GM21737 (cell line): ENCODE results near the gene TTLL5.
"Not testable (repeated sequence)": the region's sequence is repeated elsewhere in the genome, so short reads cannot be mapped to it uniquely, and the experiment has no call there.

ENCODE experiments used
- ATAC-seq: cut with Tn5 transposase; IDR thresholded peaks from one replicate; pipeline ENCODE4 v1.9.1; 2021; ENCODE audit warnings: mild to moderate bottlenecking, moderate library complexity; ENCODE audit not compliant: unreplicated experiment

The TTLL5 gene

DNA sequence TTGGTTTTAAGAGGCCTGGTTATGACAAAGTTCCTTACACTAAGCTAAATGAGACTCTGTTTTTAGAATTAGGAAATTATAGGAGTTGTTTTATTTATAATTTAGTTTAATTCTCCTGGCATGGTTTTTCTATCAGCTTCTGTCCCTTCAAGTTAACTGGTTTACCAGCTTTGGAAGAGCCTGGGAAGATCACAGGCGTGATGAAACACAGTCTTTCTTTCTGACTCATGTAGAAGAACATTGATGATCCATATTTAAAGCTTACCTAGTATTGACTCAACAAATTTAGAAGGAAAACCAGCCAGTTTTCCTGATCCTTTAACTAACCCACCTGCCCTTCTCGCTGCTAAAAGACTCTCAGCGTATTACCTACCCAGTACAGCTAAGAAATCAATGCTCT lies 165.6 kb downstream of the TTLL5 start:
- no peak for ATAC-seq

DNA sequence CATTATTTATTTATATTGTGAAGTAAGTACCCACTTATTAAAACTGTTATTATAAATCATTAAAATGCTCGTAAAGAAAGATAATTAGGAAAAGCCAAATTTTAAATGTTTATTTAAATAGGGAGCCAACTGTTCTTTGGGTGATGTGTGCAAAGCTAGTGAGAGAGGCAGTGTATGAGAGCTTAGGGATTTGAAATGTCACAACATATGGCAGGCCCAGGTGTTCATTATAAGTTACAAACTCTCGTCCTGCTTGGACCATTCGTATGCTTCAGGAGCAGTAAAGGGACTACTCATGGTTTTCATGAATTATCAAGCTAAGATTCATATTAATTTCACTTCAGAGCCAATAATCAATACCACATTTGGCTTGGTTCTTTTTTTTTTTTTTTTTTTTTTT lies 166.3 kb downstream of the TTLL5 start:
- no peak for ATAC-seq

DNA sequence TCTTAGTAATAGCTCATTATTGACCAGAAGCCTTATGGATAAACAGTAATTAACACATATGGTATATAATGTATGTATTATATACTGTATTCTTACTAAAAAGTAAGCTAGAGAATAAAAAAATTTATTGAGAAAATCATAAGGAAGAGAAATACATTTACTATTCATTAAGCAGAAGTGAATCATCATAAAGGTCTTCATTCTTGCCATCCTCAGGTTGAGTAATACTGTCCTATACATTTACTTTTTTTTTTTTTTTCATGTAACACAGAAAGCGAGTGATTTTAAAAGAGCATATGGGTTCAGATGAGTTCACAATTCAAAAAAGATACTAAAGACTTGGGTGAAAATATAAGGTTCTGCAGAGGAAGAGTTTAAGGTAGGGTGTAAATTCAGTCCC lies 168.3 kb downstream of the TTLL5 start:
- ATAC-seq = no peak

DNA sequence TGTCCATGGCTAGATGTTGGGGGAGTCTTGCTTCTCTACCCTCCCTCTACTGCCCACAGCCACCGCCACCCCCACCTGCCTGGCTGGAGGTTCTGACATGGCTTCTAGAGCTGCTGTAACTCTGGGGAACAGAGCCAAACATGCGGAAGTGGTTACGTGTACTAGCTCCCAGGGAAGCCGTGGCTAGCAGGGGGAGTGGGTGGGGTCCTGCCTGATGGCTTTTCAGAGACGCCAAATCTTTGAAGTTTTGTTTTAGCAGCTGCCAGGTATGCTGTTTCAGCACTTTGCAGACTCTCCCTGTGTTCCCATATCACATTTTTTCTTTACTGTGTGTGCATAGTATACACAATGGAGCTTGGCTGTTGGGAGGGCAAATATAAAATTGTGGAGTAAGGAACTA lies 170.4 kb downstream of the TTLL5 start:
- ATAC-seq = no peak

DNA sequence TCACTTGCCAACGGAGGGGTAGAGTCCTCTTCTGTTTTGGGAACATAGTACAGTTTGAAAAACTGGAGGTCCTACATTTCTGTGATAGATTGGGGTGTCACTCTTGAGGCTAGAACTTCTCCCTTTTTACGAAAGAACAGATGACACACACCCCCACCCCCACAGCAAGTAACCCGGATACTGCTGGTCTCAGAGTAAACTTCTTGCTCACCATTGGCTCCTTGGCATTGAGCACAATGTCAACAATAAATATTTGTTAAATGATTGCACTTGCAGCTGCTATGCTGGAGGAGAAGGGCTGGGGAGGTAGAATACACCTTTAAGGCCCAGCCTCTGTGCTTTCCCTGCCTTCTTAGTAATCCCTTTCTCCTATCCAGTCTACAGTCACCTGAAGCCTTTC lies 170.9 kb downstream of the TTLL5 start:
- no peak for ATAC-seq

DNA sequence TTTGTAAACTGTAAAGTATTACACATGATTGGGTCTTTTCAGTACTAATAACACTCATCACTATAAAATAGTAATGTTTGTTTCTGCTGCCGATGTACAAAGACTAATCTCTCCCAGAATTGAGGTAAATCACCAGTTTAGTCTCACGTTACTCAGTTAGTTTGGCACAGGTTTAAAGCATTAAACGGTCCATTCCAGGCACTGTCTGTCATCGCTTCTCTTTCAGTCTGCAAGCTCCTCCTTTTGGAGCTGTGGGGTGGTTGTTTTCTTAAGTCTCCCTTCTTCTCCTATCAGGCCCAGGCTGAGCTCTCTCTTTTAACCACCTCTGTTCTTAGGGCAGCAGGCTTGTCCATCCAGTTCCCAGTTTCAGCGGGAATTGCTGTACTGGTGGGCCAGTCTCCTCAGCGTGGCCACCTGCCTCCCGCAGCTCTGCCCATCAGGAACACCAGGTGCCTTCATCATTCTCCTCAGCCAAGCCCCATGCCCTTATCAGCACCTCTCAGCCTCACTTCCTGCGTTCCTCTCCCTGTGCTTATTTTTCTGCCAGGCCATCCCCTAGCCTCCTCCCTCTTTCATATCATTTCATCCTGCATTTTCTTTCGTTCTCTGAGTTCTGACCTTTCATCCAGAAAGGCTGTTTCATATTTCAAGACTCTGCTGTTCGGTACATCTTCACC lies 171.7 kb downstream of the TTLL5 start:
- ATAC-seq = no peak

DNA sequence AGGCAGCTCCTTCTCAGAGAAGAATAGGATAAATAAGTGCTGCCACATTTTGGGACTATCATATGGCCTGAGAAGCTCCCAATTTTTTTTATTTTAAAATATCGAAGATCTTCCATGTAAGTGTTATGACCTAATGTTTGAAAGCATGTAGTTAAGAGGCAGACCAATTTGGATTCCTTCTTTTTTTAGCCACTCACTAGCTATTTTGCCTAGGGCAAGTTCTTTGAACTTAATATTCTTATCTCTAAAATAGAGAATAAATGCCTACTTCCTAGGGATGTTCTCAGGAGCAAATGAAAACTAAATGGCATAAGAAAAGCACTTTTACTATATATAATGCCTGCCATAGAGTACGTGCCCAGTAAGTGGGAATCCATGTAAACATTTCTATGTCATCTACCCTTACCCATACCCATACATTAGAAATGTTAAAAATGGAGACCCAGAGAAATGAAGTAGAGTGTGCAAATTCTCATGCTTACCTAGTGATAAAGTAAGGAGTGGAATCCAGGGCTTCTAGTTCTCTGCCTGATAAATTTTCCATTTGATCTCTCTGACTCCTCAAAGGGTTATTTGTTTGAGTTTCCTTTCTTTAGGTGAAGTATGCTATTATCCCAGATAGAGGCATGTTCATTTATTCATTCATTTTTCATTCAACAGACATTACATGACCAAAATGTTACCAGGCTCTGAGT lies 172.4 kb downstream of the TTLL5 start:
- ATAC-seq = no peak

DNA sequence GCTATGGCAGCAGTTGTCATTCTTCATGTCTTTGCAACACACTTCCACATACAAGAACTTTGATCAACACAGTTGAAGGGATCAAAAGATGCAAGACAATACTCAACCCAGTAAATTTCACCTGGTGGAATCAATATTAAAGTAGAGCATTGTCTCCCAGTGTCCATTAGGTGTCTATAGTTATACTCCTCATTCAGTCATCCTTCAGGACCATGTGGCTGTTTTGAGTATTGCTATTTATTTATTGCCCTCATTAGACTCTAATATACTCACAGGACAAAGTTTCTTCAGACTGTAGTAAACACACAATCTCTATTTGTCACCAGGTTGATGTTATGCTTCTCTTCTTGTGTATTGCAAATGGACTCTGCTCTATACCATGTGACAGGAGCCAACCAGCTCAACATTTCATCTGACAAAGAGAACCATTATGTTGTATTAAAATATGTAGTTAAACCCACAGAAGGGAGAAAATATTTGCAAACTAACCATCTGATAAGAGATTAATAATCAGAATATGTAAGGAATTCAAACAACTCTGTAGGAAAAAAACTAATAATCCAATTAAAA lies 174.2 kb downstream of the TTLL5 start:
- ATAC-seq = no peak

DNA sequence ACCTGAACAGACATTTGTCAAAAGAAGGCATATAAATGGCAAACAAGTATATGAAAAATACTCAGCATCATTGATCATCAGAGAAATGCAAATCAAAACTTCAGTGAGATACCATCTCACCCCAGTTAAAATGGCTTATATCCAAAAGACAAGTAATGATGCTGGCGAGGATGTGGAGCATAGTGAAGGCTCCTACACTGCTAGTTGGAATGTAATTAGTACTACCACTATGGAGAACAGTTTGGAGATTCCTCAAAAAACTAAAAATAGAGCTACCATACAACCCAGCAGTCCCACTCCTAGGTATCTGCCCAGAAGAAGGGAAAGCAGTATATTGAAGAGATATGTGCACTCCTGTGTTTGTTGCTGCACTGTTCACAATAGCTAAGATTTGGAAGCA lies 174.7 kb downstream of the TTLL5 start:
- ATAC-seq = no peak

DNA sequence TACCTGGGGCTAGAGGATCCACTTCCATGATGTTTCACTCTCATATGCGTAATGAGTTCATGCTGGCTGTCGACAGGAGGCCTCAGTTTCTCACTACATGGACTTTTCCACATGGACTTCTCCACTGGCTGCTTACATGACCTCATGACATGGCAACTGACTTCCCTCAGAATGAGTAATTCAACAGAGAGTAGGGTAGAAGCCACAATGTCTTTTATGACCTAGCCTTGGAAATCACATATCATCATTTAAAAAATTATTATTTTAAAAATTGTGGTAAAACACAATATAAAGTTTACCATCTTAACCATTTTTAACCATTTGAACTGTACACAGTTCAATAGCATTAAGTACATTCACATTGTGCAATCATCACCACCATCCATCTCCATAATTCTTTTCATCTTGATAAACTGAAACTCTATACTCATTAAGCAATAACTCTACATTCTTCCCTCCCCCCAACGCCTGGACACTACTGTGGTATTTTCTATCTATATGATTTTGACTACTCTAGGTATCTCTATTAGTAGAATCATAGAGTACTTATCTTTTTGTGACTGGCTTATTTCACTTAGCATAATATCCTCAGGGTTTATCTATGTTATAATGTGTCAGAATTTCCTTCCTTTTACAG lies 176.2 kb downstream of the TTLL5 start:
- no peak for ATAC-seq

DNA sequence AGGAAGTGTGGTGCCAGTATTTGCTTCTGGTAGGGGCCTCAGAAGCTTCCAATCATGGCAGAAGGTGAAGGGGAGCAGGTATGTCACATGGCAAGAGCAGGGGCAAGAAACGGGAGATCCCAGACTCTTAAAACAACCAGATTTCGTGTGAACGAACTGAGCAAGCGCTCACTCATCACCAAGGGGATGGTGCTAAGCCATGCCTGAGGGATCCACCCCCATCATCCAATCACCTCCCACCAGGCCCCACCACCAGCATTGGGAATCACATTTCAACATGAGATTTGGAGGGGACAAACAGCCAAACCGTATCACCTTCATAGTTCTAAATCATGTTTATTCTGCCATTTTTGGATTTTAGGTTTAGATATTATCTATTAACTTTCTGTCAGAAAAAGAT lies 179.9 kb downstream of the TTLL5 start:
- ATAC-seq = no peak

DNA sequence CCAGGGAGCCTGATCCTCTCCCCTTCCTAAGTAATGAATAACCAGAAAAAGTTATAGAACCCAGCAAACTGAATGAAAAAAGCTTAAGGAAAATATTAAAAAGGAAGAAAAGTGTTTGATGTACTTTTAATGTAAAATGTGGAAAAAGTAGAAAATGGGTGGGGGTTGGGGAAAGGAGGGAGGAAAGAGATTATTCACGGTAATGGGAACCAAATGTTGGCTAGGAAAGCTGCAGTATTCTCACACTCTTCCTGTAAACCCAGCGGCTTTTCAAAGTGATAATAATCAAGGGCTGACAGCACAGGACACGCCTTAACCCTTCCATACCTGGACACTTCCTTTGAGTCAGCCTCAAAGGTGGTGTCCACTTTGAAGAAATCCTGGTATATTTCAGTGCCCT lies 181.5 kb downstream of the TTLL5 start:
- no peak for ATAC-seq

DNA sequence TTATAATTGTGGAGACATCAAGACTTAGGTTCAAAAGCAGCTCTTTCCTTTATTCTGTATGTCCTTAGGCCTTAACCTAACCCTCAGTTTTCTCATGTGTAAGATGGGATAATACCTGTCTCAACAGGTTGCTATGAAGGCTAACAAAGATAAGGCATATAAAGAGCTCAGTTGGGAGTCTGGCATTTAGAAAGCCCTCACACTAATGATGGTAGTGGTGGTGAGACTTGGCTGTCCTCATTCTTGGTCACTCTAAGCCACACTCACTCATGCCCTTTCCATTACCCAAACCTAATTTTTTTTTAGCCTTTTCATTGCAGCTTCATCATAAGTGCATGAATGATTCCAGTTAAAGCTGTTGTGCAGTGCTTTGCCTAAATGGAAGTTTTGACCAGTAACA lies 183.4 kb downstream of the TTLL5 start:
- no peak for ATAC-seq

DNA sequence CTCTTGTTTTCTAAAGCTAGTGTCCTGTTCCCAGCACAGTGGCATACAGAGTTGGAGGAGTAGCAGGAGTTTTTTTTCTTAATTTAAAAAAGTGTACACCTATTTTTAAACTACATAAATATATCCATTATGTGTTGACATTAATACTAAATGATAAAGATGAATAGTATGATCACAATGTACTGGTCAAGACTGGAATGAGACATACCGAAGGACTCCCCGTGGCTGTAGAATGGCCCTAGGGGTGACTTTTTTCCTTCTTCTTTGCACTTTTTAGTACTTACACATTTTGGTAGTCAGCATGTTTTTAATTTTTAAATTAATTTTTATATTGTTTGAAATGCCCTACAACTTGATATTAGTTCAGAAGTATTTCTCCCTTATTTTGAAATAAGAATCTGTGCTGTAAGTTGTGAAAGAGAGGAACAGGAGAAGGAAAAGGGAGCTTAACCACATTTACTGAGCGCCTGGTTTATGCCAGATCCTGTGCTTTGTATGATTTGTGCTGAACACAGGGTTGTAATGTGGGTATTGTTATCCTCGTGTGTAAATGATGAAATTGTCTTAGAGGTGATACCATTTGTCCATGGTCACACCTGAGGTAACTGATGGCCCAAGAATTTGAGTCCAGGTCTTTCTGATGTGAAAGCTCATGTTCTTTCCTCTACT lies 184.2 kb downstream of the TTLL5 start:
- no peak for ATAC-seq

DNA sequence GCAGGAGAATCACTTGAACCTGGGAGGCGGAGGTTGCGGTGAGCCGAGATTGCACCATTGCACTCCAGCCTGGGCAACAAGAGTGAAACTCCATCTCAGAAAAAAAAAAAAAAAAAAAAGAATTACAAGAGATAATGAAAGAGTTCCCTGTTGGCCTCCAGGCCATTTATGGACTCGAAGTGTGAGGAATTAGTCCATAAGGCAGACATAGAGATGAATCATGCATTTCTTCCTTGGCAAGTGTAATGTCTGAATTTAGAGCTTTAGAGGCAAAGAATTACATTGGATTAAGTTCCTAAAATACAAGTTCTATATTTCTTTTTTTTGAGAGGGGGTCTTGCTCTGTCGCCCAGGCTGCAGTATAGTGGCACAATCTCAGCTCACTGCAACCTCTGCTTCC lies 185.6 kb downstream of the TTLL5 start:
- not testable (repeated sequence) for ATAC-seq

DNA sequence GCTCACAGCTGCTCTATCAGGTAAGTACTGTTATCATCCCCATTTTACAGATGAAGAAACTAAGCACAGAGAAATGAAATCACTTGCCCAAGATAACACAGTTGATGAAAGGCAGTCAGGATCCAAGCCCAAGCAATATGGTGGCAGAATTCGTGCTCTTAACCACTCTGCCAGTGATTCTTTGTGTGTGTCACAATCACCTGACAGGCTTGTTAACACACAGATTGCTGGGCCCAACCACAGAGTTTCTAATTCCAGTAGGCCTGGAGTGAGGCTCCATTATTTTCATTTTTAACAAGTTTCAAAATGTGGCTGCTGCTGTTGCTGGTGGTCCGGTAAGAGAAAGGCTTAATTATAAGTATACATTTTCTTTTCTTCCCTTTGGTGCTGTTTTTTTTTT lies 186.5 kb downstream of the TTLL5 start:
- no peak for ATAC-seq

DNA sequence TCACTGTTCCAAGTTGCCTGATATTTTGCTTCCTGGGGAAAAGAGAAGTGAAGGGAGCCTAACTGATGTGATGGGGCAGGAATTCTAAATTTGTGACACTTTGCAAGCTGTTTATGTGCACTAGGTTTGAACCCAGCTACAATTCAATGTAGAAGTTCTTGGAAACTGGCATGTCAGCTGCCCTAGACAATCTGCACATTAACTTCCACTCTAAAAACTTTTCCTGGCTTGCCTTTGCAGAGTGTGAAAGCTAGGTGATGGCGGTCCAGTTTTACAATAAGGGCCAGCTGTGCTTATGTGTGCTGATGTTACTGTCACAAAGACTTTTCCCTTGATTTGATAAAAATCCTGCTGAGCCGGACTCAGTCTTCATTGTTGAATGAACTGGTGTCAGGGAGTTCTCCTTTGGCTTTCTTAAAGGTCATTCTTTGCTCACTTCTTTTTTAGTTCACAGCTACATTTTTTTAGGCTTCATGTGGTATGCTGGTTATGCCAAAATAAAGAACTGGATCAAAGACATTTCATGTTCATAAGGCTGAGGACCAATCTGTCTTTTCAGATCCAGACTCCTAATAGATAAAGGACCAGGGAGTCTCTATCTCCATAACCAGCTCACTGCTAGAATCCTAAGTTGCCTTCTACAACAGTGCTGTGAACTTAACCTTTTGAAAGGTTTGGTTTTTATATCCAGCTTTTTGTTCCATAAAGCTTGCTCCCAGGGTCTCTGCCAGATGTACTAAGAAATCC lies 187.3 kb downstream of the TTLL5 start:
- ATAC-seq = no peak

DNA sequence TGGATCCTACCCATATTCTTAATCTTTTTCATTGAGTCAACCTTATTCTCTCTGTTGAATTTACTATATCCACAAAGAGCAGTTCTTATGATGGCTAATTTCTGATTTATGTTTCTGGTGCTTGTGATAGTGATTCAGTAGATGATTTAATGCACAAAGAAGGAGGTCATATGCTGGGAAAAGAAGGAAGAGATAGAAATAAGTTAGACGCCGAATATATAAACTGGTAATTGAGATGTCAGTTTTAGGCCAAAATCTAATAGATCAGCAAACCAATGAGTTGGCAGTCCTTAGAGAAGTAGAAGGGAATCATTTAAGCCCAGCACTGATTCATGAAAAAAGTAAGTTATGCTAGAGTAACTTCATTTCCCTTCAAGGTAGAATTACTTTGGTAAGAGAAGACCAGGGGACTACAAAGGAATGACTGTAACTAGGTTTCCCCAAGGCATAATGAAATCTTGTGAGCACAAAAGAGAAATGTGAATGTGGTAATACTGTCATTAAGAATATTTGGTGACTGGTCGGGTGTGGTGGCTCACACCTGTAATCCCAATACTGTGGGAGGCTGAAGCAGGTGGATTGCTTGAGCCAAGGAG lies 188.4 kb downstream of the TTLL5 start:
- ATAC-seq = no peak

DNA sequence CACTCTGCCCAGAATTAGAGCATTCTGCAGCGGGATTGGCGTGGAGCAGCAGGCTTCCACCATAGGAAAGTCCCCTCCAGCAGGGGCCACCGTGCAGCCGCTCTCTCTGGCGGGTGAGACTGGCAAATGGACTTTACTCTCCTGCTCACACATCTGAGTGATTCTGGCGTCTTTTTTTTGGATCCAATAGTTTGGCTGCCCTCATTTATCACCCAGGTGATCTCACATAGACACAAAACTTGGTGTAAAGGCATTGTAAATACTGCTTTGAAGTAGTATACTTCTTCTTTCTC lies 190.5 kb downstream of the TTLL5 start:
- no peak for ATAC-seq

DNA sequence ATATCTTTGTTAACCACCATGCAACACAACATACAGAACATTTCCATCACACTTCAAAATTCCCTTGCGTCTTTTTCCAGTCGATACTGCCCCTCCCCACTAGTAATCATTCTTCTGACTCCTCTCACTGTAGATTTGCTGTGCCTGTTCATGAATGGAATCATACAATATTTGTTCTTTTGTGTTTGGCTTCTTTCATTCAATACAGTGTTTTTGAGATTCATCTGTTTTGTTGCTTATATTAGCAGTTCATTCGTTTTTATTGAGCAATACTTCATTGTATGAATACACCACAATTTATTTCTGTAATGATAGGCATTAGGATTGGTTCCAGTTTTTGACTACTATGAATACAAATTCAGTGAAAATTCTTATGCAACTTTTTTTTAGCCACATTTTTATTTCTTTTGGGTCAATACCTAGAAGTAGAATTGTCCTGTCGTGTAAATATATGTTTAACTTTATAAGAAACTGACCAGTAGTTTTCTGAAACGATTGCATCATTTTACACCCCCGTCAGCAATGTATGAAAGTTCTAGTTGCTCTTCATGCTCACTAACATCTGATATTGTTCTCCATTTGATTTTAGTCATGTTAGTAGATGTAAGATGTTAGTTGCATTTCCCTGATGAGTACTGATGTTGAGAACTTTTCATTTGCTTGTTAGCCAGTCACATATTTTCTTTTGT lies 193.2 kb downstream of the TTLL5 start:
- ATAC-seq = no peak
